ENCODE results near the gene TENM4.

The TENM4 gene

DNA sequence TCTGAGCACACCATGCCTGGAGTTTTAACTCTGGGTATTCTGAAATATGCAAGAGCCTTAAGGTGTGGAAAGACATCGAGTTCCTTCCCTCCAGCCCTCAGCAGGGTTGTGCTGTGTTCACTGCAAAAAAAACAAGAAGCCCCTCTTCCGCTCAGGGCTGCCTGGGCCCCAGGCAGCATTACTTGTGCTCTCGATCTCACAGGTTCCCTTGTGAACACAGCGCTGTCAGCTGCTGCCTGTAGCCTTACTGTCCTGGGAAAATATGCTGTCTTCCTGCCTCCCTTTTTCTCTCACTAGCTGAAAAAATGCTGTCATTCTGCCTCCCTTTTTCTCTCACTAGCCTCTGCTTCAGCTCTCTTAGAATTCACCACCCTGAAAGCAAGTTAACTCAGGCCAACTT is 15.7 kb upstream of the TENM4 start:
- no peaks in the 10 kb centered on the region for H3K9me2 ChIP-seq (replicated peaks; ENCODE audit: control insufficient read depth, low read length)
- H4K20me1 ChIP-seq (ENCODE audit: control insufficient read depth, insufficient read depth, low read depth, low read length): no peaks in the 10 kb centered on the region
- H3K79me2 ChIP-seq (ENCODE audit: control insufficient read depth, low read length): no peaks in the 10 kb centered on the region
- no peaks in the 10 kb centered on the region for H3K9me3 ChIP-seq (ENCODE audit: control insufficient read depth, insufficient read depth, low read length)
- no peaks in the 10 kb centered on the region for H3K27me3 ChIP-seq (ENCODE audit: control insufficient read depth, low read length)
- no peak overlapping the region for H3K4me3 ChIP-seq (ENCODE audit: low read length)
- TF ChIP-seq, protein P1, sequence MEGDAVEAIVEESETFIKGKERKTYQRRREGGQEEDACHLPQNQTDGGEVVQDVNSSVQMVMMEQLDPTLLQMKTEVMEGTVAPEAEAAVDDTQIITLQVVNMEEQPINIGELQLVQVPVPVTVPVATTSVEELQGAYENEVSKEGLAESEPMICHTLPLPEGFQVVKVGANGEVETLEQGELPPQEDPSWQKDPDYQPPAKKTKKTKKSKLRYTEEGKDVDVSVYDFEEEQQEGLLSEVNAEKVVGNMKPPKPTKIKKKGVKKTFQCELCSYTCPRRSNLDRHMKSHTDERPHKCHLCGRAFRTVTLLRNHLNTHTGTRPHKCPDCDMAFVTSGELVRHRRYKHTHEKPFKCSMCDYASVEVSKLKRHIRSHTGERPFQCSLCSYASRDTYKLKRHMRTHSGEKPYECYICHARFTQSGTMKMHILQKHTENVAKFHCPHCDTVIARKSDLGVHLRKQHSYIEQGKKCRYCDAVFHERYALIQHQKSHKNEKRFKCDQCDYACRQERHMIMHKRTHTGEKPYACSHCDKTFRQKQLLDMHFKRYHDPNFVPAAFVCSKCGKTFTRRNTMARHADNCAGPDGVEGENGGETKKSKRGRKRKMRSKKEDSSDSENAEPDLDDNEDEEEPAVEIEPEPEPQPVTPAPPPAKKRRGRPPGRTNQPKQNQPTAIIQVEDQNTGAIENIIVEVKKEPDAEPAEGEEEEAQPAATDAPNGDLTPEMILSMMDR (IDR thresholded peaks at IDR 0.05; ENCODE audit: low read depth, low read length, poor library complexity, severe bottlenecking): no peak
- TF ChIP-seq EZH2phosphoT487 (IDR thresholded peaks at IDR 0.05; ENCODE audit: borderline replicate concordance, low read length): no peak
- H3K27ac ChIP-seq (ENCODE audit: low read depth, low read length): no peak overlapping the region
- H3K4me2 ChIP-seq (ENCODE audit: low read length): no peak overlapping the region
- H3K36me3 ChIP-seq (ENCODE audit: control insufficient read depth, low read length): no peaks in the 10 kb centered on the region
- no peaks in the 10 kb centered on the region for H3K4me1 ChIP-seq (ENCODE audit: control insufficient read depth, low read length)
- H3F3A ChIP-seq (ENCODE audit: control insufficient read depth, insufficient read depth): no peaks in the 10 kb centered on the region

DNA sequence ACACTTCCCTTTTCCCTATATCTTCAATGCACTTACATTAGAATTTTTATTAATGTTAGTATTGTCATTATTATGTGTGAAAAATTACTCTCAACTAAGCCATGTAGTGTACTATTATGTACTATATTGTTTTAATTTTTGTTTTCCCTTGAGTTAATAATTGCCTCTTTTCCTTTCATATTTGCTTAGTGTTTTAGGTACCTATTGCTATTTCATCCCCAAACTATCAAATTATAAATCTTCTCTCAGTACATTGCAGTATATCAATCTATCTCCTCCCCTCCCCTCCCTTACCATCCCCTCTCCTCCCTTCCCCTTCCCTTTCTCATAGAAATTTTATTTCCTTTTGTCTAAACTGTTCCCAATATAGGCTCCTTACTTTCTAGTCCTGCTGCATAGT is 12.8 kb upstream of the TENM4 start:
- Histone ChIP-seq H4K20me1 (ENCODE audit: control insufficient read depth, insufficient read depth, low read depth, low read length) (no peaks in the 10 kb centered on the region), H3K4me3 (ENCODE audit: low read length) (no peak overlapping the region), H3K4me2 (ENCODE audit: low read length) (no peak overlapping the region), H3K27ac (ENCODE audit: low read depth, low read length) (no peak overlapping the region), H3K79me2 (ENCODE audit: control insufficient read depth, low read length) (no peaks in the 10 kb centered on the region), H3K9me2 (replicated peaks; ENCODE audit: control insufficient read depth, low read length) (no peaks in the 10 kb centered on the region), H3F3A (ENCODE audit: control insufficient read depth, insufficient read depth) (no peaks in the 10 kb centered on the region), H3K27me3 (ENCODE audit: control insufficient read depth, low read length) (no peaks in the 10 kb centered on the region), H3K36me3 (ENCODE audit: control insufficient read depth, low read length) (no peaks in the 10 kb centered on the region), H3K9me3 (ENCODE audit: control insufficient read depth, insufficient read depth, low read length) (no peaks in the 10 kb centered on the region), H3K4me1 (ENCODE audit: control insufficient read depth, low read length) (no peaks in the 10 kb centered on the region)
- TF ChIP-seq EZH2phosphoT487 (IDR thresholded peaks at IDR 0.05; ENCODE audit: borderline replicate concordance, low read length): no peak
- TF ChIP-seq, protein P1 (IDR thresholded peaks at IDR 0.05; ENCODE audit: low read depth, low read length, poor library complexity, severe bottlenecking): no peak

DNA sequence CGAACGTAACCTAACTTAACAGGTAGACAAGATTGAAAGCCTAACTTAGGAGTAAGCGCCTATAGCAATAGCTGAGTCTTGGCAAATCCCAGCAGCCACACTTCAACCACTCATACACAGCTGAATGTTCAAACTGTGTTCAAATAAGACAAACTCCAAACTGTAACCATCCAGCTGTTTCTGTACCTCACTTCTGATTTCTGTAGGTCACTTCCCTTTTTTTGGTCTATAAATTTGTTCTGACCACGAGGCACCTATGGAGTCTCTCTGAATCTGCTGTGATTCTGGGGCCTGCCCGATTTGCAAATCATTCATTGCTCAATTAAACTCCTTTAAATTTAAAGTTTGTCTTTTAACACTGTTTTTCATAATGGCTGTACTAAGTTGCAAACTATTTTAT is 8.2 kb upstream of the TENM4 start:
- Histone ChIP-seq H3K27ac (ENCODE audit: low read depth, low read length) (no peak overlapping the region), H3F3A (ENCODE audit: control insufficient read depth, insufficient read depth) (no peaks in the 10 kb centered on the region), H3K4me1 (ENCODE audit: control insufficient read depth, low read length) (no peaks in the 10 kb centered on the region), H3K4me3 (ENCODE audit: low read length) (no peak overlapping the region), H3K27me3 (ENCODE audit: control insufficient read depth, low read length) (no peaks in the 10 kb centered on the region), H3K4me2 (ENCODE audit: low read length) (no peak overlapping the region), H3K79me2 (ENCODE audit: control insufficient read depth, low read length) (no peaks in the 10 kb centered on the region), H3K9me2 (replicated peaks; ENCODE audit: control insufficient read depth, low read length) (no peaks in the 10 kb centered on the region), H4K20me1 (ENCODE audit: control insufficient read depth, insufficient read depth, low read depth, low read length) (no peaks in the 10 kb centered on the region), H3K9me3 (ENCODE audit: control insufficient read depth, insufficient read depth, low read length) (no peaks in the 10 kb centered on the region), H3K36me3 (ENCODE audit: control insufficient read depth, low read length) (no peaks in the 10 kb centered on the region)
- TF ChIP-seq EZH2phosphoT487 (IDR thresholded peaks at IDR 0.05; ENCODE audit: borderline replicate concordance, low read length): no peak
- TF ChIP-seq, protein P1 (IDR thresholded peaks at IDR 0.05; ENCODE audit: low read depth, low read length, poor library complexity, severe bottlenecking): no peak

All from DOHH2 (cell line).